Right ventricle myocardium superior (tissue), 1 donor: Measurements from ENCODE around the gene ARID5B. TPM values are rescaled to one million over a fixed set of nuclear protein-coding genes. Genes with fewer than 3 reads are reported as not detected.

Experiments used
- ATAC-seq: fragments of 200-7000 bp; cut with Tn5 transposase; one replicate; pipeline ENCODE4 v1.9.1; 2020; ENCODE audit warnings: mild to moderate bottlenecking; ENCODE audit not compliant: poor library complexity
- DNase-seq: peaks from one replicate; pipeline ENCODE4 v3.0.0-alpha.2; 2020
- intact Hi-C: fragments of 100-400 bp; cut with DNase I; formaldehyde crosslinking; loops from one replicate; pipeline ENCODE4 v1.11.2; 2022
- total RNA-seq: library from RNA; stranded (reverse); fragmentation: NEBNext Ultra II Directional; extraction: Animal tissue kit (Norgen Biotek cat#: 25700); gene quantifications from one replicate; pipeline ENCODE4 v1.2.1, GENCODE V29; 2021
- donor health status: DM: no; HTN: yes; CAD: no; lungs with severe emphysema.

Gene ARID5B
- total RNA-seq, 1 donor from 2014 or later, result 13.2 TPM

- intact Hi-C loops, result no loop called here
- ATAC-seq (no peak), DNase-seq (no peak)
Measured at GRCh38 chr10:62029401-62029800, 127.9 kb downstream of the ARID5B start.

GRCh38 chr10:62031507-62031906, 130.0 kb downstream of the ARID5B start:
- no peak for DNase-seq
- no peak for ATAC-seq
- intact Hi-C loops, result no loop called here

GRCh38 chr10:62033125-62033524, 131.6 kb downstream of the ARID5B start:
- intact Hi-C loops, result no loop called here
- no peak for DNase-seq
- ATAC-seq, result no peak

GRCh38 chr10:62034096-62034640, 132.7 kb downstream of the ARID5B start:
- DNase-seq, result no peak
- intact Hi-C loops, result no loop called here
- ATAC-seq, result no peak

- intact Hi-C loops, result loop anchor here (2.0 kb wide), 2 partner anchors 138 to 208 kb away; no protein-coding TSS in a partner anchor
- no peak for DNase-seq
- ATAC-seq, result no peak
Measured at GRCh38 chr10:62036186-62037081, 134.9 kb downstream of the ARID5B start.

- DNase-seq, result no peak
- ATAC-seq, result peak; percentile 16
- intact Hi-C loops, result loop anchor here (2.0 kb wide), 2 partner anchors 138 to 208 kb away; no protein-coding TSS in a partner anchor
Measured at GRCh38 chr10:62037166-62037831, 135.8 kb downstream of the ARID5B start.

- DNase-seq (no peak), ATAC-seq (no peak)
- intact Hi-C loops, result loop anchor here (2.0 kb wide), 2 partner anchors 139 to 207 kb away; no protein-coding TSS in a partner anchor
Measured at GRCh38 chr10:62037890-62038608, 136.6 kb downstream of the ARID5B start.

- intact Hi-C loops, result no loop called here
- peak; percentile 77 for ATAC-seq
- peak; percentile 72 for DNase-seq
Measured at GRCh38 chr10:62038609-62039190, 137.2 kb downstream of the ARID5B start.

- DNase-seq (no peak), ATAC-seq (no peak)
- intact Hi-C loops, result no loop called here
Measured at GRCh38 chr10:62039954-62040353, 138.5 kb downstream of the ARID5B start.

- no peak for ATAC-seq
- no peak for DNase-seq
- intact Hi-C loops, result no loop called here
Measured at GRCh38 chr10:62040881-62041280, 139.4 kb downstream of the ARID5B start.

GRCh38 chr10:62043421-62044021, 142.0 kb downstream of the ARID5B start:
- intact Hi-C loops, result no loop called here
- DNase-seq (no peak), ATAC-seq (no peak)

GRCh38 chr10:62044566-62044965, 143.1 kb downstream of the ARID5B start:
- intact Hi-C loops, result no loop called here
- DNase-seq, result no peak
- ATAC-seq, result no peak

GRCh38 chr10:62045765-62046521, 144.4 kb downstream of the ARID5B start:
- intact Hi-C loops, result loop anchor here (5.0 kb wide), 1 partner anchor 46 kb away; no protein-coding TSS in a partner anchor
- ATAC-seq (peak; percentile 10), DNase-seq (no peak)

- intact Hi-C loops, result loop anchor here (5.0 kb wide), 1 partner anchor 46 kb away; no protein-coding TSS in a partner anchor
- no peak for ATAC-seq
- peak; percentile 40 for DNase-seq
Measured at GRCh38 chr10:62046522-62047227, 145.2 kb downstream of the ARID5B start.

- no peak for DNase-seq
- intact Hi-C loops, result loop anchor here (5.0 kb wide), 1 partner anchor 45 kb away; no protein-coding TSS in a partner anchor
- no peak for ATAC-seq
Measured at GRCh38 chr10:62047228-62047892, 145.9 kb downstream of the ARID5B start.

- DNase-seq (no peak), ATAC-seq (peak; percentile 4)
- intact Hi-C loops, result loop anchor here (5.0 kb wide), 1 partner anchor 44 kb away; no protein-coding TSS in a partner anchor
Measured at GRCh38 chr10:62047960-62048383, 146.5 kb downstream of the ARID5B start.
